Measurements from ENCODE around the gene ENOX1.
A peak's percentile ranks its signal among the peaks of the same experiment; 100 is the strongest.

Gene ENOX1

DNA sequence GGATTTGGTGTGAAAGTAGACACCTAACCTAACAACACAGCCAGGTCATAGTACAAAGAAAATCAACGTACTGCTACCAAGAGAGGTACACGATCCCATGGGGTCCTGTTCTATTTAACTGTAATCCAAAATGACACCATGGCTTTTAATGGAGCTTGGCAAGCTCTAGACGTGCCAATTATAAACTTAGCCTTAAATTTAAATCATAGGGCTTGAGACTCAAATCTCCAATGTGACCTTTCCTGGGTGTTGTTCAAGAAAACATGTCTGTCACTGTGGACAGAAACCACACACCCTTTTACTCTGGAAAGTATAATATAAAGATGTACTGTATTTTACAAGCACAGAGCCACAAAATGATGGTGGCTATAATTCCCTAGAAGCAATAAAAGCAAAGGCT, 299.3 kb downstream of the ENOX1 start:
- TF ChIP-seq, protein P1, sequence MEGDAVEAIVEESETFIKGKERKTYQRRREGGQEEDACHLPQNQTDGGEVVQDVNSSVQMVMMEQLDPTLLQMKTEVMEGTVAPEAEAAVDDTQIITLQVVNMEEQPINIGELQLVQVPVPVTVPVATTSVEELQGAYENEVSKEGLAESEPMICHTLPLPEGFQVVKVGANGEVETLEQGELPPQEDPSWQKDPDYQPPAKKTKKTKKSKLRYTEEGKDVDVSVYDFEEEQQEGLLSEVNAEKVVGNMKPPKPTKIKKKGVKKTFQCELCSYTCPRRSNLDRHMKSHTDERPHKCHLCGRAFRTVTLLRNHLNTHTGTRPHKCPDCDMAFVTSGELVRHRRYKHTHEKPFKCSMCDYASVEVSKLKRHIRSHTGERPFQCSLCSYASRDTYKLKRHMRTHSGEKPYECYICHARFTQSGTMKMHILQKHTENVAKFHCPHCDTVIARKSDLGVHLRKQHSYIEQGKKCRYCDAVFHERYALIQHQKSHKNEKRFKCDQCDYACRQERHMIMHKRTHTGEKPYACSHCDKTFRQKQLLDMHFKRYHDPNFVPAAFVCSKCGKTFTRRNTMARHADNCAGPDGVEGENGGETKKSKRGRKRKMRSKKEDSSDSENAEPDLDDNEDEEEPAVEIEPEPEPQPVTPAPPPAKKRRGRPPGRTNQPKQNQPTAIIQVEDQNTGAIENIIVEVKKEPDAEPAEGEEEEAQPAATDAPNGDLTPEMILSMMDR (IDR thresholded peaks at IDR 0.05; ENCODE audit: insufficient read depth, low read depth, low read length, missing control alignments): no peak
- DNase-seq (ENCODE audit: low read depth): no peak
- no peak overlapping the region for H3K4me3 ChIP-seq (ENCODE audit: low read depth, low read length)

DNA sequence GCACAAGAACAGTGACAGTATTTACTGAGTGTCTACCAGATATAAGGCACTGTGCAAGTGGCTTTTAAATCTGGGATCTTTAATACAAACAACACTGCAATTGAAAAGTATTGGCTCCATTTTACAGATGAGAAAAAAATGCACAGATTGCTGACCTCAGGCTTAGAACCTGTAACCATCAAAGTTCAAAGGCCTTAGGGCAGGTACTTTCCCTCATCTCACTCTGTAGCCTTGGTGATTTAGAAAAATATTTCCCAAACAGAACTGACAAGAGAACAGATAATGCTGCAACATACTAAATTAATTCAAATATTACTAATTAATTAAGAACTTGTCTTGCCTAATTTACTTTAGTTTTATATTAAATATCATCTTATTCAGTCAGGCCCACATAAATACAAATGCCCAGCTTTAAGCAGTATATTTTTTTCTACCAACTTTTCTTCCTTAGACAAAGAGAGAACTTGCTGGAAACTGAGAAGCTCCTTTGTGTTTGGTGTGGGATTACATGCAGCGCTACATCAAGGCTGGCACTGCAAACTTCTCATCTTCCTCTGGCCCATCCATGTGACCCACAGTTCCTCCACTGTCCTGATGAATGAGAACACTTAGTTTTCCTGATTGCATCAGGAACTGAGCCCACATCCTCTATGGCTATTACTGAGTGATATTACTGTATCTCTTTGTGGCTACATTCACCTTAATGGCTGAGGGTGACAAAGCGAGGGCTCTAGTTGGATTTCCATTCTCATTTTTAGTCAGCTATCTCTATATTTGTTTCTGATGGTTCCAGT, 302.1 kb downstream of the ENOX1 start:
- DNase-seq (ENCODE audit: low read depth): peak; percentile 45

DNA sequence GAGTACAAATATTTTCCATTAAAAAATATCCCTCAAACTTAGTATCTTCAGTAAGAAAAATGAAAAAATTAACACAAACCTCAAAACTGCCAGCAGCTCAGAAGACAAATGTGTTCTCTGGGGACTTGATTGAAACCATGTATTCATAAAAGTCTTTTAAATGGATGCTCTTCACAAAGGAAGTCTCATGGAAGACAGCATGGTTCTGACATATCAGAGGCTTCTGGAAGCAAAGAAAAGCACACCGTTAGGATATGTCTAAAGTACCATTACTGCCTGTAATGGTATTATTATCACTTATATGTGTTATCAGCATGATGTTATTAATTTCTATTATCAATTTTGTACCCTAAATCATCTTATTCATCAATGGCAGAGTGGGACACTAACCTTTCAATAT, 302.8 kb downstream of the ENOX1 start:
- TF ChIP-seq, protein P1 (IDR thresholded peaks at IDR 0.05; ENCODE audit: insufficient read depth, low read depth, low read length, missing control alignments): no peak
- DNase-seq (ENCODE audit: low read depth): no peak
- no peak overlapping the region for H3K4me3 ChIP-seq (ENCODE audit: low read depth, low read length)

More for the DNA sequence above, 302.1 kb downstream of the ENOX1 start:
- no peak overlapping the region for H3K4me3 ChIP-seq (ENCODE audit: low read depth, low read length)
- TF ChIP-seq, protein P1 (IDR thresholded peaks at IDR 0.05; ENCODE audit: insufficient read depth, low read depth, low read length, missing control alignments): no peak

DNA sequence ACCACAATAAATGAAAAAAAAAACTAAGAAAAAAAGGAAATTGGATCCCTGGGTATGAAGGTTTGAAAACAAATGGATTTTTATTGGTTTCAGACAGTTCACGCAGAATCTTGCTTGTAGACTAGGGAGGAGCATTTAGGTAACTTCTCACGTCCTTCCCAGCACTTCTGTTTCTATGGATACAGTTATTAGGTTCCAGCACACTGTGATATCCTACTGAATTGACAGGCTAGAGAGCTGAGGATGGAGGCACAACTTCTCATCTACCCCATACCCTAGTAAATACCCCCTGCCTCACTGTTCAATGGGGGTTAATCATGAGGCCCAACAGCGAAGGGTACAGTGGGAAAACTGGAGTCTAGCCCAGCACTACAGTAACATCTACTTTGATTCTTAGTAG, 304.1 kb downstream of the ENOX1 start:
- H3K4me3 ChIP-seq (ENCODE audit: low read depth, low read length): no peak overlapping the region
- TF ChIP-seq, protein P1 (IDR thresholded peaks at IDR 0.05; ENCODE audit: insufficient read depth, low read depth, low read length, missing control alignments): no peak
- DNase-seq (ENCODE audit: low read depth): no peak

DNA sequence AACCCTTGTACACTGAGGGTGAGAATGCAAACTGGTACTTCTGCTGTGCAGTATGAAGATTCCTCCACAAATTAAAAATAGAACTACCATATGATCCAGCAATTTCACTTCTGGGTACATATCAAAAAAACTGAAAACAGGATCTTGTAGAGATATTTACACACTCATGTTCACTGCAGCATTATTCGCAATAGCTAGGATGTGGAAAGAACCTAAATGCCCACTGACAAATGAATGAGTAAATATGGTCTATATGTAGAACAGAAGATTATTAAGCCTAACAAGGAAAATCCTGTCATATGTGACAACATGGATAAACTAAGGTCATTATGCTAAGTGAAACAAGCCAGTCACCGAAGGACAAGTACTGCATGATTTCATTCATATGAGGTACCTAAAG, 304.7 kb downstream of the ENOX1 start:
- TF ChIP-seq, protein P1 (IDR thresholded peaks at IDR 0.05; ENCODE audit: insufficient read depth, low read depth, low read length, missing control alignments): no peak
- peak; percentile 2 for DNase-seq (ENCODE audit: low read depth)
- H3K4me3 ChIP-seq (ENCODE audit: low read depth, low read length): no peak overlapping the region

DNA sequence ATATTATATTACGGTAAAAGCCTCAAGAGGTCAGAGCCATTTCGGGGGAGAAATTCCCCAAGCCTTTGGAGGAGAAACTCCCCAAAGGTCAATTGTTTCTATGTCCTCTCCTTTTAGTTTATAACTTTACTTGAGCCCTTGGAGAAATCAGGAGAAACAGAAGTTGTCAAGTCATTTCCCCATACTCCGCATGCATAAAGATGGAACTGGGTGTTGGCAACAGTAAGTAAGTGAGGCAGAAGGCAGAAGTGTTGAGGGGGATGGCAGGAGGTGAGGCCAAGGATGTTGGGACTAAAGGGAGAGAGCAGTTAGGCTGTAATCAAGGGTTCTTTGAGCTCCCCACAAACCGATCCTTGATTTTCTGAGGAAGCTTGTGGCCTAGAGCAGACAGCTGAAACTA, 307.9 kb downstream of the ENOX1 start:
- H3K4me3 ChIP-seq (ENCODE audit: low read depth, low read length): no peak overlapping the region
- TF ChIP-seq, protein P1 (IDR thresholded peaks at IDR 0.05; ENCODE audit: insufficient read depth, low read depth, low read length, missing control alignments): no peak
- DNase-seq (ENCODE audit: low read depth): no peak

DNA sequence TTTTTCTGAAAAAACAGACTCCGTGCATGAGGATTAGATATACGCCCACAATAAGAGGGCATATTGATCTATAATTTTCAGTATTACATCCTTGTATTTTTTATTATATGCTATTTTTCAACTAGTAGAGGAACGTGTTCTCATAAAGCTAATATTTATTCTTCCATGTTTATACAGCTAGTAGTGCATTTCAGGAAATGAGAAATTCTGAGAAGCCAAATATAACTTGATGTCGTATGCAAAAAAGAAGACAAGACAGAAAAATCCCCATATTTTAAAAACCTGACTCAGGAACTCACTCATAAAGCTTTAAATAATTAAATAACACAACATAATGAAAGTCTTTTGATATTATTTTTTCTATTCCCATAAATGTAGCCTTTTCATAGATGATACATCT, 308.6 kb downstream of the ENOX1 start:
- no peak for DNase-seq (ENCODE audit: low read depth)
- no peak overlapping the region for H3K4me3 ChIP-seq (ENCODE audit: low read depth, low read length)
- TF ChIP-seq, protein P1 (IDR thresholded peaks at IDR 0.05; ENCODE audit: insufficient read depth, low read depth, low read length, missing control alignments): no peak
